ENCODE measurements around the gene ADPRH.

ADPRH gene

GRCh38 chr3:119628816-119629445 is 49.6 kb downstream of the ADPRH start:
- TF ChIP-seq JUND (IDR thresholded peaks at IDR 0.05; ENCODE audit: low read depth) = no peak
- in situ Hi-C loops (cut with HindIII; ENCODE audit: low pct_unique_long_range_greater_than_20kb, low sequenced_read_pairs) = no loop called here
- DNase-seq (ENCODE audit: low read depth in 1 of 2, low spot score in 1 of 2) = no peak

- no peak for TF ChIP-seq JUND (IDR thresholded peaks at IDR 0.05; ENCODE audit: low read depth)
- in situ Hi-C loops (cut with HindIII; ENCODE audit: low pct_unique_long_range_greater_than_20kb, low sequenced_read_pairs) = no loop called here
- DNase-seq (ENCODE audit: low read depth in 1 of 2, low spot score in 1 of 2) = no peak
Observed at GRCh38 chr3:119630128-119630879, 51.0 kb downstream of the ADPRH start.

GRCh38 chr3:119630880-119631329 is 51.6 kb downstream of the ADPRH start:
- no peak for TF ChIP-seq JUND (IDR thresholded peaks at IDR 0.05; ENCODE audit: low read depth)
- in situ Hi-C loops (cut with HindIII; ENCODE audit: low pct_unique_long_range_greater_than_20kb, low sequenced_read_pairs) = no loop called here
- DNase-seq (ENCODE audit: low read depth in 1 of 2, low spot score in 1 of 2) = no peak

GRCh38 chr3:119631516-119631915 is 52.2 kb downstream of the ADPRH start:
- in situ Hi-C loops (cut with HindIII; ENCODE audit: low pct_unique_long_range_greater_than_20kb, low sequenced_read_pairs) = no loop called here
- TF ChIP-seq JUND (IDR thresholded peaks at IDR 0.05; ENCODE audit: low read depth) = no peak

GRCh38 chr3:119632216-119632615 is 52.9 kb downstream of the ADPRH start:
- no peak for DNase-seq (ENCODE audit: low read depth in 1 of 2, low spot score in 1 of 2)
- in situ Hi-C loops (cut with HindIII; ENCODE audit: low pct_unique_long_range_greater_than_20kb, low sequenced_read_pairs) = no loop called here
- TF ChIP-seq JUND (IDR thresholded peaks at IDR 0.05; ENCODE audit: low read depth) = no peak

More at GRCh38 chr3:119631516-119631915, 52.2 kb downstream of the ADPRH start:
- no peak for DNase-seq (ENCODE audit: low read depth in 1 of 2, low spot score in 1 of 2)

- no peak for TF ChIP-seq JUND (IDR thresholded peaks at IDR 0.05; ENCODE audit: low read depth)
- in situ Hi-C loops (cut with HindIII; ENCODE audit: low pct_unique_long_range_greater_than_20kb, low sequenced_read_pairs) = no loop called here
- no peak for DNase-seq (ENCODE audit: low read depth in 1 of 2, low spot score in 1 of 2)
Observed at GRCh38 chr3:119632829-119633228, 53.5 kb downstream of the ADPRH start.

- peak in 1 of 2 experiments; percentile 26 for DNase-seq (ENCODE audit: low read depth in 1 of 2, low spot score in 1 of 2)
- in situ Hi-C loops (cut with HindIII; ENCODE audit: low pct_unique_long_range_greater_than_20kb, low sequenced_read_pairs) = no loop called here
- no peak for TF ChIP-seq JUND (IDR thresholded peaks at IDR 0.05; ENCODE audit: low read depth)
Observed at GRCh38 chr3:119635719-119636118, 56.4 kb downstream of the ADPRH start.

- DNase-seq (ENCODE audit: low read depth in 1 of 2, low spot score in 1 of 2) = no peak
- in situ Hi-C loops (cut with HindIII; ENCODE audit: low pct_unique_long_range_greater_than_20kb, low sequenced_read_pairs) = no loop called here
- no peak for TF ChIP-seq JUND (IDR thresholded peaks at IDR 0.05; ENCODE audit: low read depth)
Observed at GRCh38 chr3:119636249-119636648, 57.0 kb downstream of the ADPRH start.

GRCh38 chr3:119636891-119637611 is 57.8 kb downstream of the ADPRH start:
- DNase-seq (ENCODE audit: low read depth in 1 of 2, low spot score in 1 of 2) = no peak
- in situ Hi-C loops (cut with HindIII; ENCODE audit: low pct_unique_long_range_greater_than_20kb, low sequenced_read_pairs) = no loop called here
- TF ChIP-seq JUND (IDR thresholded peaks at IDR 0.05; ENCODE audit: low read depth) = no peak

GRCh38 chr3:119637679-119638477 is 58.6 kb downstream of the ADPRH start:
- no peak for TF ChIP-seq JUND (IDR thresholded peaks at IDR 0.05; ENCODE audit: low read depth)
- no peak for DNase-seq (ENCODE audit: low read depth in 1 of 2, low spot score in 1 of 2)
- in situ Hi-C loops (cut with HindIII; ENCODE audit: low pct_unique_long_range_greater_than_20kb, low sequenced_read_pairs) = no loop called here

All from T47D (cell line).